Eye (tissue), 1 donor: ENCODE data around the gene TMC8.
"Not testable (repeated sequence)": the region's sequence is repeated elsewhere in the genome, so short reads cannot be mapped to it uniquely, and the experiment has no call there.

Experiments used
- DNase-seq: peaks from one replicate; pipeline ENCODE4 v3.0.0-alpha.2; 2015

TMC8 gene

GRCh38 chr17:78138204-78139060, 7.9 kb downstream of the TMC8 start:
- DNase-seq: no peak

- not testable (repeated sequence) for DNase-seq
These were observed 9.2 kb downstream of the TMC8 start for GRCh38 chr17:78139861-78140168.

GRCh38 chr17:78140169-78141051, 9.8 kb downstream of the TMC8 start:
- peak; percentile 83 for DNase-seq

- no peak for DNase-seq
These were observed 11.0 kb downstream of the TMC8 start for GRCh38 chr17:78141437-78142118.

- DNase-seq: no peak
These were observed 11.7 kb downstream of the TMC8 start for GRCh38 chr17:78142119-78142861.

GRCh38 chr17:78143214-78144146, 12.9 kb downstream of the TMC8 start:
- DNase-seq: no peak

- peak; percentile 66 for DNase-seq
These were observed 13.7 kb downstream of the TMC8 start for GRCh38 chr17:78144147-78144719.

- DNase-seq: no peak
These were observed 14.4 kb downstream of the TMC8 start for GRCh38 chr17:78144736-78145641.

- DNase-seq: no peak
These were observed 15.9 kb downstream of the TMC8 start for GRCh38 chr17:78146471-78146869.

- no peak for DNase-seq
These were observed 16.3 kb downstream of the TMC8 start for GRCh38 chr17:78146881-78147280.

GRCh38 chr17:78147315-78147998, 16.9 kb downstream of the TMC8 start:
- no peak for DNase-seq

- DNase-seq: no peak
These were observed 17.9 kb downstream of the TMC8 start for GRCh38 chr17:78148286-78149016.

- no peak for DNase-seq
These were observed 21.0 kb downstream of the TMC8 start for GRCh38 chr17:78151514-78152008.

GRCh38 chr17:78154903-78155811, 24.6 kb downstream of the TMC8 start:
- no peak for DNase-seq

- no peak for DNase-seq
These were observed 29.1 kb downstream of the TMC8 start for GRCh38 chr17:78159575-78160158.

- DNase-seq: no peak
These were observed 33.5 kb downstream of the TMC8 start for GRCh38 chr17:78163881-78164747.
